DMS 273 (cell line): Measurements from ENCODE around the gene NPAS3.

Experiments
- DNase-seq: peaks from one replicate; lab custom pipeline; 2025; ENCODE audit not compliant: unreplicated experiment; lab: John Stamatoyannopoulos, UW

NPAS3 gene

DNA sequence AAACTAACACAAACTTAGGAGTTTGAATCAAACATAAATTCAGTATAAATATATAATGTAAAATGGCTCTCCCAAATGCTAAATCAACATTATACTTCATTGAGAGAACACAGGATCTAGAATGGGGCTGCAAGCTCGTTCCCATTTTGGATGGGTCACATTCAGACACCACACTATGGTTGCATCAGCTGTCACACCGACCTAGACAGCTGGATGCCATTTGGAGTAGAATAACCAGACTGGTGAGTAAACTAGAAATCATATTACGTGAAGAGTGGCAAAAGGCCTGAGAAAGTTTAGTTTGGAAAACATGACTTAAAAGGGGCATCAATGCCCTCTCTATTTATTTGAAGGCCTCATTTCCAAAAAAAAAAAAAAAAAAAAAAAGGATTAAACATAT lies 430.4 kb downstream of the NPAS3 start:
- DNase-seq, result no peak

DNA sequence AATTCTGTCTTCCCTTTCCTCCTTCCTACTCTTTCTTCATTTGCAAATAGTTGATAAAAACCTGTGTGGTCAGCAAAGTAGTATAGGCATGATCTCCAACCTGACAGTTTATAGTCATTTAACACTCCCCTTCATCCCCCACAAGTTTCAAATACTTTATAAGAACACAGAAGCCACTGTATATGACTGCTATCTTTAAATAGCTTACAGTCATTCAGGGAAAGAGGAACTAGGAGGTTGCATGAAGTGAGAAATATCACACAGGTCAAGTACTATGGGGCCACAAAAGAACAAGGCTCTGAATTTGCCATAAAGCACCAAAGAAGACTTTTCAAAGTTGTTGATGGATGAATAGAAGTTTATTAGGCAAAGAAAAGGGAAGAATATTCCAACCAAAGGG lies 431.3 kb downstream of the NPAS3 start:
- DNase-seq, result no peak

DNA sequence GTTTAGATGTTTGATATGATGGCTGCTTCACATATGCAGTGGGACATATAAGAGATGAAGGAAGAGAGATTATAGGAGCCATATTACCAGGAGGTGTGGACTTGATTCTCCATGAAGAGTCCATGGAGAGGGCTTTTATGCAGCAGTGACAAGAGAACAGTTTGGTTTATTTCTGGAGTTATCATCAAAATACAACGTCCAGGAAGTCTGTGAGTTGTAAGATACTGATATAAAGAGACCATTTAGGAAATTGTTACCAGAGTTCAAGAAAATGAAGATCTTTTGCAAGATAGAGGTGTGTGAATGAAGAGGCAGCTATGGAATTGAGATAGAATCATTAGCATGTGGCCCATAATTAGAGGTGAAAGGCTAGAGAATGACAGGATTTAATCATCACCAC lies 431.7 kb downstream of the NPAS3 start:
- no peak for DNase-seq

DNA sequence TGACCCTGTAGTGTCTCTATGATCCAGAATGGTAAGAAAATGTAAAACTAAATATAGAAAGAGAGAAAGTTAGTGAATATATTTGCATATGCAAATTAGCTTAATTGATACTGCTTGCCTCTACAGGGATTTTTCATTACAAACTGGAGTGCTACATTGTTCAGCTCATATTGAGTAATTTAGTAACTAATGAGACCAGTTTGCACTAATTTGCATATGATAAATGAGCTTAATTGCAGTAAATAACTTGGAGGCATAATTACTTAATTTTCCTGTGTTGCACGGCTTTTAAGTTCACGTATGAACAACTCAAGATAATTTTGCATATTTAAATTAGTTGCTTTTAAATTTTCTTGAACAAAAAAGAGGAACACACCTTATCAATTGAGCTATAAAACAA lies 436.5 kb downstream of the NPAS3 start:
- DNase-seq, result no peak

DNA sequence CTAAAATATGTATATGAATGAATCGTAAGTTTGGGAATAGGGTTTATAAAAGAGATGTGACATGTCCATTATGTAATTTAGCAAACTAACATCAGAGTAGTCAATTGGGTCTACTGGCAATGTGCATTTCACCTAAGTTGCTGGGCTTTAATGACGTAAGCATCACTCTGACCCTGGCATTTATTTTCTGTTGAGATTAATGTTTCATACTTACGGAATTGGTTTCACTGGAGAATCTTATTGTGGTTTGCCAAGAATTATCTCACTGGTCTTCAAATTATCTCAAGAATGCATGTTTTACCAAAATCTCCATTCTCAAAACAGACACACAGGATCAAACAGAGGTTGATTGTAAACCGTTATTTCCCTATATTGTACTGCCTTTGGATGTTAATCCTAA lies 437.1 kb downstream of the NPAS3 start:
- DNase-seq, result no peak

DNA sequence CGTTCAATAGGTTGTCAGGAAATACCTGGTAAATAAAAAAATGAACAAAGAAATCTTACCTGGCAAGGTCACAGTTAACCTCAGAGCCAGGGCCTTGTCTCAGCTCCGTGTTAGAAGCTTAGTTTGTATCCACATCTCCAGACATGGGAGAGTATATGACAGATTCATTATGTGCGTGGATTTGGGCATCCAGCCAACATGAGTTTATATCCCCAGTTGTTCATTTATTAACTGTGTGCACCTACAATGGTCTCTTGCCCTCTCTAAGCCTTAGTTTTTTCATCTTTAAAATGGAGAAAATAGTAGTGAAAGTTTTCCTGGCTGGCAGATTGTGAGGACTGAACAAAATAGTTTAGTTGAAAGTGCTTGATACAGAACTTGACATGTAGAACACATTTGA lies 437.8 kb downstream of the NPAS3 start:
- peak; percentile 9 for DNase-seq

DNA sequence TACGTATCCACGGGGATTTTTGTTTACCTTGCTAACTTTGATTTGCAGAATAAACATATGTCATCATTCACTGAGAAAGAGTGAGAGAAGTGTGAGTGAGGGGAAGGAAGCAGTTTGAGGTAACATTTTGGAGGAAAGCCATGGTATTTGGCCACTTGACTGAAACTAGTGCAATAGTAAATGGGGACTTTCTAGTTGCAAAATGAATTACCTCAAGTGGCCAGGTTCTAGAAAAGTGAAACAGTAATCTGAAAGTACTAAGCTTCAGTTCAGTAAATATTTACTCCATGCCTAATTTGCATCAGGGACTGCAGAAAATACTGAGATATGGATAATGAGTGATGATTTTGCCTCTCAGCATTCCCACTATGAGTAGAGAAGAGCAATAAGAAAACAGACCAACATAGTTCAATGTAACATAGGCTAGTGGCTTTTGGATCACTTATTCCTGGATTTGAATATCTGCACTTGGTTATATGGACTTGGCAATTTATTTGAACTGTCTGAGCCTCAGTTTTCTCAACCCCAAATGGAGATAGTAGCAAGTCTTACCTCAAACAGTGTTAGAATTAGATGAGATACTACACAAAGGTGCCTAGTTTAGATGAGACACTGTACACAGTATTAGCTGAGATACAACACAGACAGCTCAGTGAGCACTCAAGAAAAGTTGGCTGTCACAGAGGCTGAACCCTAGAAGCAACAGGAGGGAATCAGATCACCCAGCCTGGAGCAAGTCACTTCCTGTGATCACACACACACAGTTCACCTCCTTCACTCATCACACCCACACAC lies 439.1 kb downstream of the NPAS3 start:
- no peak for DNase-seq

DNA sequence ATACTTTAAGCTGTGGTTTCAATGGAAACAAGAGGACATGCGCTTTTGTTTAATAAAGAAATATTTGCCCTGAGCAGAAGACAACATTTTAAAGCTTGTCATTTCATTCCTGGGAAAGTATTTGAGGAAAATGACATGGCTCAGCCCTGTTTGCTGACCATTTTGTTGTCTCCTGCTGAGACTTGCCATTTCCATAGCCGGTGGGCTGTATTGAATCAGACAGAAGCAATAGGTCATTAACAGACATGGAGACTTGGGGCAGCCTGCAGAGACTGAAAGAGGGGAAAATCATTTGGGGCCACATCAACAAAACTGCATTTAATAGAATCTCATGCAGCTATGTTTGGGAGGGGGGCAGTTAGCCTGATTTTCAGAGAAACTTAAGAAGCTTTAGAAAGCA lies 443.0 kb downstream of the NPAS3 start:
- DNase-seq, result no peak

DNA sequence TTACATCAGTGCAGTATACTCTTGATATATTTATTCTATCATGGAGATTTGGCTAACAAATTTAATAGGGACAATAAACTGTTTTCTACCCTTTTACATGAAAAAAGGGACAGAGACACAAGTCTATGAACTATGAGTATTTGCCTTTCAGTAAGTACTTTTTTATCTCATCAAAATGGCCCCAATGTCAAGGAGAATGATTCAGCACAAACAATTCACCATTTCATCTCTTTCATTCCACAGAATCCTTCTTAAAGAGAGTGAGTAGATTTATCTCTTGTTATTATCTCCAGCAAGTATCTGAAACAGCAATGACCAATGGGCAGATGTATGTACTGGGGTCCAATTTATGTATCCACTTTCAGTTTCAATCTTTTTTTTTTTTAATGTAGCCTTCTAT lies 447.5 kb downstream of the NPAS3 start:
- no peak for DNase-seq

DNA sequence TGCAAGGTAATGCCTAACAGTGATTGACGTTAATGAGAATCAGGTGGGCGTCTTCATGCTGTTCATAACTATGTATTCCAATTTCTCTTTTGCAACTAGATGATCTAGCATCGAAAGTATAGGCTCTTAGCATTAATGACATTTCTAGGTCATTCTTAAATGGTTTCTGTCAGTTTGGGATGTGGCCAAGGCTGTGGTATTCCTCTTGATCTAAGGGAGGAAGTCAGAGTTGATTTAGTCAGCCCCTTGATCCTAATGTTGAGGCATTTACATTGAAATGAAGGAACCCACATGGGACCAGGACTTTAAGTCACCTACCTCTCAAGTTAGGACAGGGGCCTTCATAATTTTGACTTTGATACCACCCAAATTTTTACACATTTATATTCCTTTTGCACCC lies 448.1 kb downstream of the NPAS3 start:
- no peak for DNase-seq

DNA sequence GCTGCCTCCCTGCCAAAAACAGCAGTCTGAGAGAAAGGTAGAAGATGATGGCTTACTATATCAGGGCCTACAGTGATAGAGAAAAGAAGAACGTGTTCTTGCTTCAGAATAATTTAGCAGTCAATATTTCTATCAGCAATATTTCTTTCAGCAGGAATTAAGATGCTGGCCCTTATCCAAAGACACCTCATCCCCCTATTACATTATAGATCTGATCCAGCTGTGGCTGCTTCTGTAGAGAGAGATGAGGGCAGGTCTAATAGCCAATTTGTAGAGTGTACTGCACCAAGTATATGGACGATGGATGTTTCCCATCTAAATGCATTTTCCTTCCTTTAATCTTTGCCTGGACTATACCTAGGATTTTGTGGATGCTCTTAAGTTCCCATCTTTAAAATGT lies 451.7 kb downstream of the NPAS3 start:
- DNase-seq, result no peak

DNA sequence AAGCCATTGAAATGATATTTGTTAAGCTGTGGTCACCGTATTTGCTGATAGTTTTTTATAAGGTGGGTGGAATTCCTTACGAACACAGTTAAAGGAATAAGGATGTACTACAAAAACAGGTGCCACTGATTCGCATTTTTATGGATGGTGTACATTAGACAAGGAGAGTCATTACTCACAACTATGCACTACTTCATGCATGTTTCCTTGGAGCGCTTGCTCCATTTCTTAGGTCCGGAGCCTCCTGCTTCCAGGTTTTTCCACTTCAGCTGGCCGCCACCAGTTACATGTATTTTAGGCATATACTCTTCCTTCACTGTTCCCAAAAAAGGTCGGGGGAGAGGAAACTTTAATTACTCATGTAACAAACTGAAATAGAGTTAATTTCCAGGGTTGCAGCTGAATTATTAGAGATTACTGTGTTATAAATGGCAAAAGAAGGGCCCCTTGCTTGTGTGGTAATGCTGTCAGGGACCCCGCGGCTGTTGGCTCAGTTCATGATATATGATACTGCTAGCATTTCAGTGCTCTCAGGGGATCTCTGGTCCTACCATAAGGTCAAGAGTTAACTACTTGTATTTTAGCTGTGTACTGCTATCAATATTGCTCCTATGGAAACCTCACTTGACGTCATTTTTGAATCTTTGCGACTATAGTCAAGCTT lies 454.7 kb downstream of the NPAS3 start:
- peak; percentile 28 for DNase-seq

DNA sequence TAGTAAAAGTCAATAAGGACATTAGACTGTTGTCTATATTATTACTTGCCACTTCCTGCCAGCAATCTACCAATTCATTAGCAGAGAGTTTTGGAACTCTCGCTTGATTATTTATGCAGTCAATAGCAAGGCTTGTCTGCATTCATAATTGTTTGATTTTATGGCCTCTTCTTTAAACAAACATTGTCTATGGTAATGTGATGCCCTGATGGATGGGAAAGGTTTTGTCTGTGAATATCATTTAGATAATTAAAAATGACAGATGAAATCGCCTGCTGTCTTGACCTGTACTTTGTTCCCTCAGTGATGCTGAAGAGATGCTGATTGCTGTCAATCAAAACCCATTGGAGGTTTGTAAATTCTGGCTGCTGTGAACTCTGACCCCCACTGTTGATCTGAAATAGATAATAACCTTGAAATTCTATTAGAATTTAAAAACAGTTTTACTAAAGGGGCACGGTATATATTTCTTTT lies 455.3 kb downstream of the NPAS3 start:
- DNase-seq, result no peak

DNA sequence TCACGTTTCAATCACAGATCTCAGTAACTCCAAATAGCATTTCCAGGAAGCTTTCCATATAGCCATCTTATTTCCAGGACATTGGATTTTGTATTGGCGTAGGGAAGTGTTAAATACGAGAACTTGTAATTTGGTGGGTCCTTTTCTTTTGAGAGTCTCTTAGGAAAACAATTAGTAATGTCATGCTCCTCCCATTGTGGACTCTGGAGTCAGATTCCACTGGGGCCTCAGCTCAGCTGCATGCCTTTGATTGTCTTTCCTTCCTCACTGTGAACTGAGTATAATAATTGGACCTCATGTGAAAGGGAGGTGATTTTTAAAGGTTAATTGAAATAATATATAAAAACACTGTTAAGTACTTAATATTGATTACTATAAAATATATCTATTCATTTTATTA lies 462.6 kb downstream of the NPAS3 start:
- no peak for DNase-seq

DNA sequence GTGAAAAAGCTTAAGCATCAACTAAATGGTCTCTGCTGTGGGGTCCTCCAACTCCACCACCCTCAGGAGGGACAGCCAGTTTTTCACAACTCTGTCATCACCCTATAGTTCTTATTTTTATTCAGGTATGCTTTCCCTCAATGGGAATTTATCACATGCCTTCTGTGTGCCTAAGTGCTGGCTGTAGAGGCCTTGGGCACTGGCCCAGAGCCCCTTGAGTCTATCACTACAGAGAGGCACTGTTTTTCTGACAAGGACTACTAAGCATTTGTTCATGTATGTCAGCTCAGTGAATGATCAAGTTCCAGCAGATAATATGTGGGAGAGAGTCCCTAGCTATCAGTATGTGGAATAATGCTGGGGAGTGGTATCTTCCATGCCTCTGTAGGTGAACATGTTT lies 463.9 kb downstream of the NPAS3 start:
- DNase-seq, result no peak

DNA sequence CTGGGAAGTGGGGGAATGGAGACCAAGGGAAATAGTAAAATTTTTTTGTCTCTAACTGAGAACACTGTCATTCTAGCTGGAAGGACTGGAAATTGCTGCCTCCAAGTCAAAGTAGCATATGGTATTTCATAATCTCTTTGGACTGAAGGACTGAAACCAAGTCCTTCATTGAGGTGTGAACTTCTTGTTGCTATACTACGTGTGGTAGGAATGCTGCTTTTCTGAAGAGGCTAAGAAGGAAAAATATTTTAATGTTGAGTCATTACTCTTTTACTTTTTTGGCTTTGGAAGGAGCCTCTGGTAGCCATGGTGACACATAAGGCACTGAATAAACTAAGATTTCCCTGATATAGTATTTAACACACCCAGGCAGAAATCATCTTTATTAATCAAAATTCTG lies 465.4 kb downstream of the NPAS3 start:
- no peak for DNase-seq

DNA sequence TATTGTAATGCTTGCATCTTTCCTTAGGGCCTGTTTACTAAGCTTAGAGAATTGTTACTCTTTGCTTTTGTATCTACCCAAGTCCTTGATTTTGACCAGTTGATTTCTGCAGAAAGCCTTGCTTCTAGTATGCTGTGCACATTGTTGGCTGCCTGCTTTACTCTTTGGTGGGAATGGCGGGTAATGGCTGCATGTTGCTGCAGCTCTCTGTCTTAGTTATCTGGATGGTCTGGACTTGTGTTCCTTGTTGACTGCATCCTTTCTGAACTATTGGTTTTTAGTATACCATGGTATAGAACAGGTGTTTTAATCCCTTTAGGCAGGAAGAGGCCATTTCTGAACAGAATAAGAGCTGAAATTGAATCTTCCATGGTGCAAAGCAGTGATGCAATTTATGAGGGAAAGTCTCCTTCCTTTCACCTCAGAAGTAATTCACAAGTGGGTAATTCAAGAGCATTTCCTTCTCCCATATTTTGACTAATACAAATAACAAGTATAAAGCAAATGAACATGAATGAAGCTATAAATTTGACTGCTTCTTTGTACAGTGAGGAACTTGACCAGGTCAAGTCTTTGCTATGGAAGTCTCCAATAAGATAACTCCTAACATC lies 466.4 kb downstream of the NPAS3 start:
- no peak for DNase-seq

DNA sequence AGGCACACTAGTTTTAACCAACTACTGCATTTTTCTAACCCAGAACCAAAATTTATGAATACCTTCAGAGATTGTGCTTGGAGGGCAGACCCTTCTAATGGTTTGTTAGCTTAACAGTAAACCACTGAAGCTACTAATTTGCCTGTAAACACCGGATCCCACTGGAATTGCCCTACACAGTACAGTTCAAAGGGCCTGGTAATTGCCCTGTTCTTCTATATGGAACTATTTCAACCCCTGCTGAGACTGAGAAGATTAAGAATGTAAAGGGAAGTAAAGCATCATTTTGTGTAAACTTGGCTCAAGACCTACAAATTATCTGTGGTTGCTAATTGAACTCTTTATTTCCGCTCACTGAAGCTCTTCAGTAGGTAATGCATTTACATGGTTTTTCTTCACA lies 468.1 kb downstream of the NPAS3 start:
- DNase-seq, result no peak

DNA sequence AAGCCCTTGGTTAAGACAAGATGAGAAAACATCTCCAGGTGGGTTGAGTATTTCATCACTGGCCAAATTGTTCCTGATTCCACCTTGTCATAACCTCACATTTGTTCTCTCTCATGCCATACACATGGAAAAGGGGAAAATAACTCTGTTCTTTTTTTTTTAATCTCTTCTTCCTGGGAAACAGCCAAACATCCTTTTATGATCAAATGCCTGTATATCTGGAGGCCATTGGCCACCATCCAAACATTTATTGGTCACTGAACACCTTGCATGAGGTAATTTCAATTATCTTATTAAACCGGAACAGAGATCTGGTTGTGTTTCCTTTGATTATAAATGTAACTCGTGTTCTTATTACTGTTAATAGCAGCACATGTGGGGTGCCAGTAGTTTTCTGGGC lies 469.6 kb downstream of the NPAS3 start:
- no peak for DNase-seq

DNA sequence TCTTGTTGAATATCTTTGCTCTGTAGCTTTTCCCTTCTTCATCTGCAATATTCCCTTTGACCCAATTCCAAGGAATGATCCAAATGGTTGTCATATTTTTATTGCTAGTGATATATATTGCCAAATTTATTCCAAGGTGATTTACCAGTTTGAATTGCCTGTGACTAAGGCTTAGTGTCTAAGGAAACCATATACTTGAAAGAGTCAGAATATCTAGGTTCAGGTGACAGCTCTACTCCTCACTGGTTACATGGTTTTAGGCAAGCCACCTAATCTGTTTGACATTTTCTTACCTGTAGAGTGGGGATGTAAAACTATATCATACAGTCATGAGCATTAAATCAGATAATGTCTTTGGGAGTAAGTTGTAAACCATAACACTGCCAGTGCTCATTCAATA lies 473.8 kb downstream of the NPAS3 start:
- no peak for DNase-seq

DNA sequence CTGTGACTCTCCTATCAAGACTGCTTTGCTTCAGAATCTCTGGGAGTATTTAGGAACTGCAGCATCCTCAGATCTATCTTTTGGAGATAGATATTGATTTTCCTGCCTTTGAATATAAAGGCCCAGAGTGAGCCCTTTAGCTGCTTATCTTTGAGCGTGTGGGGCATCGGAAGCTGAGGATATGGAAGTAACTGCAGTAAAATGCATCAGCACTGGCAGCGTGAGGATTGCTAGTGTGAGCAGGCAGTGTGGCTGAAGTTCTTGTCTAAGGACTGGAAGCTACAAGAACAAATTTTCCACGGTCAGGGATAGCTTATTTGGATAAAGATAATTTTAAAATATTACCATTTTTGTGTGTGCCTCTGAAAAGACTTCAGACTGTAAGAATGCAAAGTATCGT lies 474.7 kb downstream of the NPAS3 start:
- no peak for DNase-seq

DNA sequence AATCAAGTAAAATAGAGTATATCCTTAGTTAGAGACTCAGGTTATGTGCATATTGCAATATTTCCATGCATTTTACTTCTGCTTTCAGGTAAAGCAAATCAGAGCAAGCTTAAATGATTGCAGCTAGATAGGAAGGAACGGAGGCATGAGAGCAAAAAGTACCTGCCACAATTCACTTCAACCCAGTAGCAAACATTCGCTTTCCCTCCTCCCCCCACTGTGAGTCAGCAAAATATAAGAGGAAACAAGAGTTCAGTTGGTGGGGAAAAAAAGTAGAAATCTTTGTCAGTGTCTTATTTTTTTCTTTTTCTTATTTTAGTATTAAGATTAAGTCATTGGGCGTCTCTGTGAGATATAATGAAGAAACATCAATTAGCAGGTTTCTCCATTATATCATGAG lies 475.4 kb downstream of the NPAS3 start:
- no peak for DNase-seq
